GM18498 (cell line): ENCODE measurements around the gene WDR72.

Experiments used
- ATAC-seq: cut with Tn5 transposase; IDR thresholded peaks from one replicate; pipeline ENCODE4 v1.9.1; 2021; ENCODE audit warnings: mild to moderate bottlenecking, moderate library complexity; ENCODE audit not compliant: unreplicated experiment

WDR72 gene

GRCh38 chr15:53611145-53611920, 148.1 kb downstream of the WDR72 start:
- no peak for ATAC-seq

DNA sequence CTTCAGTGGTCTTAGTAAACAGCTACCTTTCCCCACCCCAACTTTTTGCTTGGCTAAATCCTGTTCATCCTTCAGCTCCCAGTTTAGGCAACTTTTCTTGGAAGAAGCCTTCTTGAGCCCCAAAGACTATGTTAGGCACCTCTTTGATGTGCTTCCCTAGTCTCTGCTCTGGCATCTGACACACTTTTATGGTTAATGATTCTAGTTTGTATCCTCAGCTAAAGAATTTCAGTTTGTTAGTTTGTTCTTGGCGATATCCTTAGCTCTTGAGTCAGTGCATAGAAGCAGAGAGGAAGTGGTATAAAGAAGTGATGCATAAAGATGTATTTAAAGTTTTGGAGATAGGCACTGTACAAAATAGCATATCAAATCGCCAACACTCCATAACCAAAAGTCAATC, 168.4 kb downstream of the WDR72 start:
- no peak for ATAC-seq

- ATAC-seq, result no peak
Observed at GRCh38 chr15:53590380-53590779, 169.1 kb downstream of the WDR72 start.

DNA sequence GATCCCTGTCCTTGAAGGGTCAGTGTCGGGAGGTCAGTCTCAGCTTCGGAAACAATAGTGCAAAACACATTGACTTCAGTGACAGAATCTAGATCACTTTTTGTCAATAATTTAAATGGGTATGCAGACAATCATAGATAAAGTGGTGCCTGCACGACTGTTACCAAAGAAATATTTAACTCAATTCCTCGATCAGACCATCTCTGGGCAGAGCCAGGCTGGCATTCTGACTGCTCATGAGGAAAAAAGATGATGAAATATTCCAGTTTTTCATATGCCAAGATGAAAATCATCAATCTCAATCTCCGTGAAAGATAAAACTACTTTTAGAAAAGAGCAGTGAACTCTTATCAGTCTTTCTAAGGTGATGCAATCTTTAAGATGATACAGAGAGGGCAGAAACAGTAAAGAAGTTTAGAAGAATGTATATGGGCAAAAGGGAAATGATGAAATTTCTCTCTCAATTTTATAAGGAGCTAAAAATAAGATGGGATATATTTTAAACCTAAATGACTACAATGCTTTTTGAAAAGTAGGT, 169.9 kb downstream of the WDR72 start:
- no peak for ATAC-seq

- ATAC-seq, result no peak
Observed at GRCh38 chr15:53588773-53589172, 170.7 kb downstream of the WDR72 start.

GRCh38 chr15:53586799-53587198, 172.7 kb downstream of the WDR72 start:
- peak; percentile 72 for ATAC-seq

GRCh38 chr15:53581513-53581912, 177.9 kb downstream of the WDR72 start:
- ATAC-seq, result no peak

DNA sequence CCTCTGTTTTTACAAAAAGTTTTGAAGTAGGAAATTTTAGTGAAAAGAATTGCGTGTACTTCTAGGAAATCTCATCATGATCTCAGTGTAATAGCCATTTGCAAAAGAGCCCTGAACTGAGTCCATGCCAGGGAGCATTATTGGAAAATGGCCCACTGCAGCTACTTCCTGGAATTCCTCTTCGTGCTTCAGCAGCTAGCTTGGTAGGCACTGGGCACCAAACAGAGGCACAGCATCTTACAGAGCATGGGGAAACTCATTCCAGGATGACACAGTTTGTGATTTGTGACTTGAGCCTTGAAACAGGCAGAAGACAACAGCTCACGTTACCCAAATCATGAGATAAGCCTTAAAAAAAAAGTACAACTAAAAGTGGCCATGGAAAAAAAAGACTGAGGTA, 179.1 kb downstream of the WDR72 start:
- ATAC-seq, result no peak

DNA sequence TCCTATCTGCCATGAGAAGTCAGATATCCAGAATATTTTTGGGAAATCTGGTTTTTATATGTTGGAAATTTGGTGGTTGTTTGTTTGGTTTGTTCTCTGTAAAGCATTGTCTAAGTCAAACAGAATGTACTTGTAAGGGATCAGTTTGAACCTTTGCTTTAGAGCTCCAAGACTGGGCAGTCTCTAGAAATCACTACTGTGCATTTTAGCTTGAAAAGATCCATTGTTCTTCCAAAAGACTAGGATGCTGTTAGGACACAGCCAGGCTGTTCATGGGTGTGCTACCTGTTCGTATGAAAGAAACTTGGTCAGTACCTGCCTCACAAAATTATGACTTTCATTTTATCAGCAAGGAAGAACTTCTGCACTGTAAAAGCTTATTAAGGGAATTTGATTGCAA, 182.6 kb downstream of the WDR72 start:
- no peak for ATAC-seq

- ATAC-seq, result no peak
Observed at GRCh38 chr15:53573091-53573490, 186.4 kb downstream of the WDR72 start.

DNA sequence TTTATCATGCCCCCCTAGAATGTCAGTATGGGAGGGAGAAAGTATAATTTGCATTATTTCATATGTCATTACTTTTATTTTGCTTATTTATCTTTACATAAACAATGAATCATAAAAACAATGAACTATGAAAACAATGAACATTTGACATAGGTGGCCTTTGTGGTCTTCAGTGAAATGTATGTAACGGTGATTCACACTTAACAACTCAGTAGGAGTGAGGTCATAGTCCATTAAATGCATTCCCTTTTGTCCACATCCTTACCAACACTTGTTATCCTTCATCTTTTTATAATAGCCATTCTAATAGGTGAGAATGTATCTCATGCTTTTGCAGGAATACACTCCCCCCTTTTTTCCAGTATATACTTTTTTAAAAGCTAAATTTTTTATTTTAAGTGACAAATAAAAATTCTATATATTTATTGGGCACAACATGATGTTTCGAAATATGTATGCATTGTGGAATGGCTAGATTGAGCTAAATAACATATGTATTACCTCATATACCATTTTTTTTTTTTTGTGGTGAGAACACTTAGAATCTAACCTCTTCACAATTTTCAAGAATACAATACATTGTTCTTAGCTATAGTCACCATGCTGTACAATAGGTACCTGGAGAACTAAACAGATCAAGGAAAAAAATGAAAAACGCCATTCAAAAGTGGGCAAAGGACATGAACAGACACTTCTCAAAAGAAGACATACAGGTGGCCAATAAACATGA, 189.5 kb downstream of the WDR72 start:
- ATAC-seq, result no peak

- no peak for ATAC-seq
Observed at GRCh38 chr15:53566912-53567311, 192.6 kb downstream of the WDR72 start.

DNA sequence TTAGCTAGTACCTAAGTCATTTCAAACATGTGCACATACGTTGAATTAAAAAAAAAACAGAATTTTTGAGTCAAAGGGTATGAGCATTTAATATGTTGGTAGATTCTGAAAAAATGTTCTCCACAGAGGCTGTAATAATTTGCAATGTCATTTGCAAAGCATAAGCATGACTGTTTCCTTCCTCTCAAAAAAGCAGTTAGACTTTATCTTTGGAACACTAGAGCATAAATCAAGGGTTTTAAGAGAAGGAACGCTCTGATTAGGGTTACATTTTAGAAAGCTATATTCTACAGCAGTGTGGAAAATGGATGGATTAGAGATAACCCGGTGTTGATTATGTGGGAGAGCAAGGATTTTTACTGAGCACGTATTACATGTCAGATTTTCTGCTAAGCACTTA, 193.7 kb downstream of the WDR72 start:
- no peak for ATAC-seq

- no peak for ATAC-seq
Observed at GRCh38 chr15:53564647-53565046, 194.8 kb downstream of the WDR72 start.

- no peak for ATAC-seq
Observed at GRCh38 chr15:53563627-53564026, 195.8 kb downstream of the WDR72 start.

GRCh38 chr15:53559364-53560277, 199.8 kb downstream of the WDR72 start:
- no peak for ATAC-seq

DNA sequence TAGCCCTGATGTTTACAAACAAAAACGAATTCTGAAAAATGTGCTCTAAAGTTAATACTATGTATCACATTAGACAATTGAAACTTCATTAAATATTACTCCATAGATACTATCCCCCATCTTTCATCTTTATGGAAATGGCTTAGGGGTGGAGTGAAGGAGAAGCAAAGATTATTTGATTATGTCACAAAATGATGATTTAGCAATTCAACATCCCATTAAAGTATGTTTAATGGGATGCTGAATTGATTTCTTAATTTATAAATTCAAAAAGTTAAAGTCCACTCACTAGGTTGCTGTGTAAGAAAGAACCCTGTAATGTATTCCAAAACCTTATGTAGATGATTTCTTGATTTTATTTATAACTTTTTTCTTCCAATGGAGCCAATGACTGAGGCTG, 201.1 kb downstream of the WDR72 start:
- no peak for ATAC-seq

GRCh38 chr15:53555226-53555625, 204.2 kb downstream of the WDR72 start:
- no peak for ATAC-seq

DNA sequence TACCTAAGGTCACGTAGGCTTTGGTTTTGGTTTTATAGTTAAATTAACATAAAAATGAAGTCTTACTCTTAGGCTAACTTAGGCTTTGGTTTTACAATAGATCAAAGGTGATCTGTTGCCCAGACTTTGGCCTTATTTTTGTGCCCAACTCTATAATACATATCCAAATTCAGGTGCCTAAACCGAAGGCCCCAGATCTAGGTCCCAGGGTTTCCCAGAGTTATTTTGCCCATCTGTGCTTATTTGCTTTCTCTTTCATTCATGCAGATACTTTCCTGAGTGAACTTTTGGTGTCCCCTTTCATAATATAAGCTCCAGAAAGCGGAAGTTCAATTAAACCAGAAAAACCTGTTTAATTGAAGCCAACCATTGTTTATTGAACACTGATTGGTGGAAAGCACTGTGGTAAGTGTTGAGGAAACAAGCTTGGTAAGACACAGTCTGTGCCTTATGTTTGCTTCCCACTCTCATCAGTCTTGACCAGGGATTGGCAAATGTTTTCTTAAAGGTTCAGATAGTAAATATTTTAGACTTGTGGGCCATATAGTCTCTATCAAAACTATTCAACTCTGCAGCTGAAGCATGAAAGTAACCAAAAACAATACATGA, 209.7 kb downstream of the WDR72 start:
- no peak for ATAC-seq

GRCh38 chr15:53548236-53548635, 211.2 kb downstream of the WDR72 start:
- no peak for ATAC-seq
